HepG2 (cell line): ENCODE data around the gene KRT76. TPM values are rescaled to one million over a fixed set of nuclear protein-coding genes. Genes with fewer than 3 reads are reported as not detected.

Experiments used
- ATAC-seq: fragments of 200-7000 bp; cut with Tn5 transposase; 3 replicates; pipeline ENCODE4 v1.9.1; 2020; ENCODE audit warnings: mild to moderate bottlenecking, moderate library complexity
- BruUV-seq: library from RNA; stranded (reverse); fragments of 400-500 nt; replicated peaks from 2 replicates; lab custom pipeline; 2021; lab: Mats Ljungman, UMichigan
- CTCF ChIA-PET: fragments of 300-600 bp; formaldehyde crosslinking; extraction: SDS; loops from one replicate; lab custom pipeline; 2021; ENCODE audit warnings: low total read pairs, inconsistent platforms, low intra/inter-chr PET ratio; lab: Yijun Ruan, JAX
- POLR2A ChIA-PET: fragments of 350-600 bp; sonication (Branson Sonifier 250); formaldehyde crosslinking; loops from one replicate; lab custom pipeline; 2020; ENCODE audit warnings: antibody characterized with exemption, inconsistent platforms; lab: Yijun Ruan, JAX
- DNase-seq: peaks from one replicate; pipeline ENCODE4 v3.0.0-alpha.2; 2015; ENCODE audit warnings: low spot score
- FAIRE-seq: peaks from 3 replicates; lab custom pipeline; 2011; peaks lifted over from hg19 to GRCh38; lab: Jason Lieb, UNC
- H2AFZ ChIP-seq: one replicate; pipeline ENCODE4 v1.6.1; 2011; ENCODE audit warnings: low read length, inconsistent platforms
- H3K27ac ChIP-seq: fragments of 300-600 bp; 3 replicates; pipeline ENCODE4 v1.8.0; 2011; ENCODE audit warnings: mixed run types, mild to moderate bottlenecking, mixed read lengths, low read length, inconsistent platforms; ENCODE audit not compliant: insufficient read depth; ENCODE audit errors: extremely low read length
- H3K27me3 ChIP-seq, 2 experiments: fragments of 200-600 bp in 1 of 2; 2 replicates in 1 of 2; 3 replicates in 1 of 2; pipeline versions ENCODE4 v1.6.0 to v1.8.0; 2011; ENCODE audit warnings: low read length in 2 of 2, mild to moderate bottlenecking in 2 of 2, moderate library complexity in 2 of 2, inconsistent platforms in 1 of 2; ENCODE audit not compliant: insufficient read depth in 2 of 2, control insufficient read depth in 1 of 2
- H3K36me3 ChIP-seq, 2 experiments: fragments of 200-600 bp in 1 of 2; replicated peaks in 1 of 2; 2 replicates in 1 of 2; 3 replicates in 1 of 2; pipeline versions ENCODE4 v1.5.1 to v1.8.0; 2011; ENCODE audit warnings: low read length in 2 of 2, inconsistent platforms in 1 of 2; ENCODE audit not compliant: insufficient read depth in 2 of 2, control insufficient read depth in 1 of 2
- H3K4me1 ChIP-seq: 2 replicates; pipeline ENCODE4 v1.5.1; 2012; ENCODE audit warnings: low read length, inconsistent platforms; ENCODE audit not compliant: insufficient read depth
- H3K4me2 ChIP-seq: 2 replicates; pipeline ENCODE4 v1.6.0; 2011; ENCODE audit warnings: low read depth, low read length, inconsistent platforms
- H3K4me3 ChIP-seq, 3 experiments: fragments of 200-600 bp in 1 of 3; sonication (generic), shearing (Covaris generic) in 1 of 3; replicated peaks in 1 of 3; 2 replicates each; pipeline ENCODE4 v1.5.1; 2011 to 2016; ENCODE audit warnings: low read length in 3 of 3, inconsistent platforms in 2 of 3, low read depth in 2 of 3, mild to moderate bottlenecking in 2 of 3, control low read depth in 1 of 3, mixed read lengths in 1 of 3; ENCODE audit not compliant: insufficient read depth in 1 of 3
- H3K79me2 ChIP-seq: one replicate; pipeline ENCODE4 v1.6.1; 2011; ENCODE audit warnings: low read length, inconsistent platforms; ENCODE audit not compliant: insufficient read depth
- H3K9ac ChIP-seq: 2 replicates; pipeline ENCODE4 v1.6.0; 2011; ENCODE audit warnings: mild to moderate bottlenecking, low read depth, low read length, inconsistent platforms; ENCODE audit not compliant: insufficient read depth
- H3K9me3 ChIP-seq: 2 replicates; pipeline ENCODE4 v1.5.1; 2012; ENCODE audit warnings: mild to moderate bottlenecking, low read length
- H4K20me1 ChIP-seq: 2 replicates; pipeline ENCODE4 v1.6.0; 2011; ENCODE audit warnings: inconsistent platforms, mild to moderate bottlenecking, low read length, moderate library complexity; ENCODE audit not compliant: insufficient read depth
- AHR ChIP-seq: IDR thresholded peaks from 2 replicates; pipeline ENCODE4 v1.6.1; 2018; ENCODE audit warnings: missing genetic modification reagents, missing compliant biosample characterization
- FLYWCH1 ChIP-seq: sonication (generic); formaldehyde crosslinking; IDR thresholded peaks from 2 replicates; pipeline ENCODE4 v1.8.1; 2023; ENCODE audit warnings: mild to moderate bottlenecking, missing genetic modification reagents
- TBX3 ChIP-seq: fragments of 450-650 bp; IDR thresholded peaks from 2 replicates; pipeline ENCODE4 v1.6.1; 2017; ENCODE audit warnings: antibody characterized with exemption, mild to moderate bottlenecking, inconsistent platforms, borderline replicate concordance
- ZFP90 ChIP-seq: sonication (generic); formaldehyde crosslinking; IDR thresholded peaks from 2 replicates; pipeline ENCODE4 v1.8.0; 2022; ENCODE audit warnings: missing genetic modification reagents, mild to moderate bottlenecking, inconsistent platforms, borderline replicate concordance
- ZHX2 ChIP-seq, 2 experiments: sonication (generic) in 1 of 2; formaldehyde crosslinking in 1 of 2; IDR thresholded peaks; 2 replicates each; pipeline versions ENCODE4 v1.6.1 to v1.9.0; 2014 to 2022; ENCODE audit warnings: antibody characterized with exemption in 1 of 2, borderline replicate concordance in 1 of 2, inconsistent platforms in 1 of 2, low read depth in 1 of 2, missing genetic modification reagents in 1 of 2
- ZNF281 ChIP-seq: sonication (generic); formaldehyde crosslinking; IDR thresholded peaks from 2 replicates; pipeline ENCODE4 v1.4.0; 2020; ENCODE audit warnings: missing genetic modification reagents, borderline replicate concordance
- ZNF513 ChIP-seq: sonication (generic); formaldehyde crosslinking; conservative IDR thresholded peaks from 2 replicates; pipeline ENCODE4 v1.5.0; 2020; ENCODE audit warnings: missing genetic modification reagents
- ZNF556 ChIP-seq: sonication (generic); formaldehyde crosslinking; IDR thresholded peaks from 2 replicates; pipeline ENCODE4 v1.4.0; 2020; ENCODE audit warnings: mild to moderate bottlenecking, missing genetic modification reagents, borderline replicate concordance
- ZNF567 ChIP-seq: sonication (generic); formaldehyde crosslinking; IDR thresholded peaks from 2 replicates; pipeline ENCODE4 v1.8.1; 2023; ENCODE audit warnings: mild to moderate bottlenecking, missing genetic modification reagents, borderline replicate concordance
- WGBS: methylation state at CpG from one replicate; pipeline ENCODE4 v1.1.6; 2017; ENCODE audit warnings: low lambda C conversion rate; 5-methylcytosine and 5-hydroxymethylcytosine counted together
- in situ Hi-C: cut with HindIII; loops from 2 replicates; pipeline ENCODE4 v1.10.0; 2017; ENCODE audit warnings: low pct_unique_long_range_greater_than_20kb; ENCODE audit not compliant: extremely low pct_ligation_motif_present
- intact Hi-C: fragments of 100-400 bp; cut with micrococcal nuclease; formaldehyde crosslinking; loops from one replicate; pipeline ENCODE4 v1.10.0; 2022; ENCODE audit not compliant: unreplicated experiment
- polyA plus RNA-seq, 8 experiments: library from polyadenylated mRNA; depleted of rRNA in 3 of 8; stranded (reverse) in 7 of 8; unstranded in 1 of 8; fragments of >200 nt; fragmentation: Illumina TruSeq in 4 of 8; extraction: Trizol in 4 of 8; gene quantifications; 2 replicates each; pipeline versions ENCODE4 v1.2.1 to v1.2.3, GENCODE V29; 2011 to 2016; ENCODE audit warnings: low read depth in 4 of 8, missing spikeins in 1 of 8, mixed read lengths in 1 of 8; ENCODE audit not compliant: insufficient read depth in 1 of 8
- total RNA-seq, 5 experiments: library from RNA; depleted of rRNA; stranded (reverse); fragments of >200 nt; fragmentation: Illumina TruSeq; extraction: Trizol; gene quantifications; 2 replicates each; pipeline ENCODE4 v1.2.3, GENCODE V29; 2016; ENCODE audit warnings: low read depth in 1 of 5
- TF ChIP-seq, protein P1 (sequence below): sonication (generic); formaldehyde crosslinking; conservative IDR thresholded peaks from 2 replicates; pipeline ENCODE4 v1.4.0; 2020; ENCODE audit warnings: missing genetic modification reagents

The KRT76 gene
- total and polyA plus RNA-seq, 2 of the 13 experiments (the other 11 are each of a cell fraction or from before 2014, with no cell fraction given), result not detected

DNA sequence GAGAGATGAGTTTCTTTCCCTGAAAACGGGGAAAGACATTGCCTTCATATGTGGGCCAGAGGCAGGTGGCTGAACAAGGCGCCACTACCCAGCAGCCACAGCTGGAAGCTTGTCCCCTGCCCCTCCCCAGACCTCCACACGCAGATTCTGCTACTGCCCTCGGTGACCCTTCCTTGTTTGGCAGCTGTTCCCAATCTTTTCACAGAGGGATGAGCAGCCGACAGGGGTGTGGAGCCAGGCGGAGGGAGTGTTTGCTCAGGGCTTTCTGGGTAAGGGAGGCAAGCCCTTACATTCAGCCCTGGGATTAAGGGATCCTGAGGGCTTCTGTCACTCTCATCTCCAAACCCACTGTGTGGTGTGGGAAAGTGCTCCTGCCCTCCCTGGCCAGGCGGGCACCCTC, 41.2 kb upstream of the KRT76 start:
- intact Hi-C loops (no loop called here), in situ Hi-C loops (no loop called here)
- Histone ChIP-seq H3K4me2 (no peak overlapping the region), H3K4me3 (no peak overlapping the region), H3K9me3 (no peaks in the 10 kb centered on the region), H2AFZ (no peak overlapping the region), H3K4me1 (no peaks in the 10 kb centered on the region), H4K20me1 (no peaks in the 10 kb centered on the region), H3K79me2 (no peaks in the 10 kb centered on the region), H3K27ac (no peak overlapping the region), H3K36me3 (no peaks in the 10 kb centered on the region), H3K9ac (no peak overlapping the region), H3K27me3 (peaks cover 5 to 50% of the 10 kb centered on the region in 2 experiments; a peak in 4 of 5 replicates)
- WGBS, result 2% methylated on average over 6 of the region's 7 CpGs
- FAIRE-seq (no peak), ATAC-seq (no peak), DNase-seq (no peak)
- POLR2A ChIA-PET, result no interaction called here
- BruUV-seq, result no TSS peak
- TF ChIP-seq, protein P1, sequence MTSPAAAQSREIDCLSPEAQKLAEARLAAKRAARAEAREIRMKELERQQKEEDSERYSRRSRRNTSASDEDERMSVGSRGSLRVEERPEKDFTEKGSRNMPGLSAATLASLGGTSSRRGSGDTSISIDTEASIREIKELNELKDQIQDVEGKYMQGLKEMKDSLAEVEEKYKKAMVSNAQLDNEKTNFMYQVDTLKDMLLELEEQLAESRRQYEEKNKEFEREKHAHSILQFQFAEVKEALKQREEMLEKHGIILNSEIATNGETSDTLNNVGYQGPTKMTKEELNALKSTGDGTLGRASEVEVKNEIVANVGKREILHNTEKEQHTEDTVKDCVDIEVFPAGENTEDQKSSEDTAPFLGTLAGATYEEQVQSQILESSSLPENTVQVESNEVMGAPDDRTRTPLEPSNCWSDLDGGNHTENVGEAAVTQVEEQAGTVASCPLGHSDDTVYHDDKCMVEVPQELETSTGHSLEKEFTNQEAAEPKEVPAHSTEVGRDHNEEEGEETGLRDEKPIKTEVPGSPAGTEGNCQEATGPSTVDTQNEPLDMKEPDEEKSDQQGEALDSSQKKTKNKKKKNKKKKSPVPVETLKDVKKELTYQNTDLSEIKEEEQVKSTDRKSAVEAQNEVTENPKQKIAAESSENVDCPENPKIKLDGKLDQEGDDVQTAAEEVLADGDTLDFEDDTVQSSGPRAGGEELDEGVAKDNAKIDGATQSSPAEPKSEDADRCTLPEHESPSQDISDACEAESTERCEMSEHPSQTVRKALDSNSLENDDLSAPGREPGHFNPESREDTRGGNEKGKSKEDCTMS (CRISPR knock-in tag), result no peak
- no peak for TF ChIP-seq ZNF567
- TF ChIP-seq ZNF281 (CRISPR knock-in tag), result no peak
- no peak for TF ChIP-seq TBX3
- no peak for TF ChIP-seq ZFP90 (CRISPR knock-in tag)
- no peak for TF ChIP-seq FLYWCH1
- no peak for TF ChIP-seq ZNF513
- TF ChIP-seq ZNF556 (CRISPR knock-in tag), result no peak
- TF ChIP-seq AHR (CRISPR knock-in tag), result no peak
- TF ChIP-seq ZHX2 (IDR thresholded peaks at IDR 0.05; ENCODE audit: low read depth), result no peak
- TF ChIP-seq ZHX2 (CRISPR knock-in tag; IDR thresholded peaks at IDR 0.05; ENCODE audit: borderline replicate concordance), result no peak
- CTCF ChIA-PET, result no interaction called here
